Activated T-helper 17 cell treated with anti-CD3 and anti-CD28 coated beads, Interleukin-2, amount 50 U/mL, for 72 hours (primary cell): ENCODE data around the gene TPST1. TPM values are rescaled to one million over a fixed set of nuclear protein-coding genes. Genes with fewer than 3 reads are reported as not detected.
"Not testable (repeated sequence)": the region's sequence is repeated elsewhere in the genome, so short reads cannot be mapped to it uniquely, and the experiment has no call there.

Source experiments
- ATAC-seq: fragments of 150-1000 bp; cut with Tn5 transposase; replicated peaks from 2 replicates; pipeline ENCODE4 v1.10.0; 2021; ENCODE audit warnings: mild to moderate bottlenecking, moderate library complexity
- H3K27ac Mint-ChIP-seq: one replicate; pipeline ENCODE4 v1.8.0; 2022; ENCODE audit warnings: mixed read lengths
- H3K27me3 Mint-ChIP-seq: one replicate; pipeline ENCODE4 v1.8.0; 2022; ENCODE audit warnings: mixed read lengths
- H3K36me3 Mint-ChIP-seq: one replicate; pipeline ENCODE4 v1.8.0; 2022; ENCODE audit warnings: low read depth, mild to moderate bottlenecking, mixed read lengths
- H3K4me1 Mint-ChIP-seq: one replicate; pipeline ENCODE4 v1.8.0; 2022; ENCODE audit warnings: mixed read lengths
- H3K4me3 Mint-ChIP-seq: one replicate; pipeline ENCODE4 v1.8.0; 2022; ENCODE audit warnings: mild to moderate bottlenecking, mixed read lengths
- H3K9me3 Mint-ChIP-seq: one replicate; pipeline ENCODE4 v1.8.0; 2022; ENCODE audit warnings: mixed read lengths
- total RNA-seq, 2 donors: library from RNA; stranded (reverse); gene quantifications; one replicate each; pipeline ENCODE4 v1.2.3, GENCODE V29; 2022

The TPST1 gene
- total RNA-seq, 2 donors from 2014 or later, result 0.84 to 0.93 TPM

DNA sequence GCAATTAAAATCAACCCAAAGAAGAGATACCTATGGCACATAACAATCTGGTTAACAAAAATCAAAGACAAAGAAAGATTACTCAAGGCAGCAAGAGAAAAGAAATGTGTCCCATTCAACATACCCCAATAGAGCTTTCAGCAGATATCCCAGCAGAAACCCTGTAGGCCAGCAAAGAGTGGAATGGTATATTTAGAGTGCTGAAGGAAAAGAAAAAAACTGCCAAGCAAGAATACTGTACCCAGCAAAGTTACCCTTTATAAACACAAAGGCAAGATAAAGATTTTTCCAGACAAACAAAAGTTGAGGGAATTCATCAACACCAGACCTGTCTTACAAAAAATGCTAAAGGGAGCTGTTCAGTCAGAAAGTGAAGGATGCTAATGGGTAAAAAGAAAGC is 131.6 kb downstream of the TPST1 start:
- peaks cover 21% of the 10 kb centered on the region for H3K9me3 Mint-ChIP-seq
- H3K27me3 Mint-ChIP-seq, result peaks cover 16% of the 10 kb centered on the region
- no peak overlapping the region for H3K27ac Mint-ChIP-seq
- no peak overlapping the region for H3K4me3 Mint-ChIP-seq
- no peak for ATAC-seq
- H3K36me3 Mint-ChIP-seq, result no peaks in the 10 kb centered on the region
- H3K4me1 Mint-ChIP-seq, result no peaks in the 10 kb centered on the region

GRCh38 chr7:66339141-66339540 is 134.0 kb downstream of the TPST1 start:
- no peaks in the 10 kb centered on the region for H3K36me3 Mint-ChIP-seq
- no peak for ATAC-seq
- H3K27me3 Mint-ChIP-seq, result peaks cover 8% of the 10 kb centered on the region
- no peak overlapping the region for H3K4me3 Mint-ChIP-seq
- H3K9me3 Mint-ChIP-seq, result peaks cover 21% of the 10 kb centered on the region
- H3K4me1 Mint-ChIP-seq, result no peaks in the 10 kb centered on the region
- no peak overlapping the region for H3K27ac Mint-ChIP-seq

- H3K4me1 Mint-ChIP-seq, result no peaks in the 10 kb centered on the region
Observed at GRCh38 chr7:66344166-66344565, 139.0 kb downstream of the TPST1 start.

GRCh38 chr7:66348531-66348930 is 143.4 kb downstream of the TPST1 start:
- H3K4me3 Mint-ChIP-seq, result no peak overlapping the region
- H3K27ac Mint-ChIP-seq, result no peak overlapping the region
- no peaks in the 10 kb centered on the region for H3K36me3 Mint-ChIP-seq
- peaks cover 8% of the 10 kb centered on the region for H3K27me3 Mint-ChIP-seq
- ATAC-seq, result no peak
- H3K4me1 Mint-ChIP-seq, result no peaks in the 10 kb centered on the region
- no peaks in the 10 kb centered on the region for H3K9me3 Mint-ChIP-seq

More at GRCh38 chr7:66344166-66344565, 139.0 kb downstream of the TPST1 start:
- Mint-ChIP-seq H3K27me3 (peaks cover 4% of the 10 kb centered on the region), H3K9me3 (peaks cover 3% of the 10 kb centered on the region), H3K27ac (no peak overlapping the region), H3K36me3 (no peaks in the 10 kb centered on the region), H3K4me3 (no peak overlapping the region)
- ATAC-seq, result no peak

GRCh38 chr7:66348959-66349358 is 143.8 kb downstream of the TPST1 start:
- no peak for ATAC-seq
- Mint-ChIP-seq H3K4me3 (no peak overlapping the region), H3K36me3 (no peaks in the 10 kb centered on the region), H3K4me1 (no peaks in the 10 kb centered on the region), H3K27ac (no peak overlapping the region), H3K27me3 (peaks cover 11% of the 10 kb centered on the region), H3K9me3 (no peaks in the 10 kb centered on the region)

- Mint-ChIP-seq H3K9me3 (no peaks in the 10 kb centered on the region), H3K4me1 (no peaks in the 10 kb centered on the region), H3K27ac (no peak overlapping the region), H3K36me3 (no peaks in the 10 kb centered on the region), H3K27me3 (peaks cover 12% of the 10 kb centered on the region), H3K4me3 (no peak overlapping the region)
- ATAC-seq, result no peak
Observed at GRCh38 chr7:66352071-66352470, 146.9 kb downstream of the TPST1 start.

DNA sequence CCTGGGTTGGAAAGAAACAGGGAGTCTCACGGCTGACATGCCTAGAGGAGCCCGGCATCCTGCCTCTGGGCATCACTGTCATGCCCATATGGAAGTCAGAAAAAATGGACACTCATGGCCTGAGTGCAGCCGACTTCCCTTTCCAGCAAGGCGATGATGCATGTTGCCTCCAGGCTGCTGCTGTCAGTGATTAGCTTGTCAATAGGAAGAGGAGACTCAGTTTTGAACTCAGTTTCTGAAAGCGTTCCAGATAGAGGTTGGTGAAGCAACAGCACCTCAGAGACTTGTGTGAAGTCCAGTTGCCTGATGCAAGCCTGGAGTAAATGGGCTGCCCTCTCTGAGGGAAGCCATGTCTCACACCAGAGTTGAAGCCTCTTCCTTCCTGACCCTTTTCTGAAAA is 148.4 kb downstream of the TPST1 start:
- ATAC-seq, result no peak
- no peaks in the 10 kb centered on the region for H3K9me3 Mint-ChIP-seq
- no peaks in the 10 kb centered on the region for H3K36me3 Mint-ChIP-seq

DNA sequence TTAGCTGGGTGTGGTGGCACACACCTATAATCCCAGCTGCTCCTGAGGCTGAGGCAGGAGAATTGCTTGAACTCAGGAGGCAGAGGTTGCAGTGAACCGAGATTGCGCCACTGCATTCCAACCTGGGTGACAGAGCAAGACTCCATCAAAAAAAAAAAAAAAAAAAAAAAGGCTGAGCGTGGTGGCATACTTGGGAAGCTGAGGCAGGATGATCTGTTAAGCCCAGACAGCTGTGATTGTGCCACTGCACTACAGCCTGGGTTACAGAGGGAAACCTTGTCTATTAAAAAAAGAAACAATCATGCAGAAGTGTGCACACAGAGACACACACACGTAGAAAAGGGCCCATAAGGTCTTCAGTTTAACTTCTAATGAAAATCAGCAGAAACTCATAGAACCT is 150.6 kb downstream of the TPST1 start:
- Mint-ChIP-seq H3K27ac (no peak overlapping the region), H3K4me3 (no peak overlapping the region), H3K9me3 (no peaks in the 10 kb centered on the region), H3K27me3 (peaks cover 8% of the 10 kb centered on the region), H3K36me3 (no peaks in the 10 kb centered on the region), H3K4me1 (no peaks in the 10 kb centered on the region)
- no peak for ATAC-seq

More for the DNA sequence above, 148.4 kb downstream of the TPST1 start:
- H3K4me1 Mint-ChIP-seq, result no peaks in the 10 kb centered on the region
- H3K27me3 Mint-ChIP-seq, result peaks cover 12% of the 10 kb centered on the region
- no peak overlapping the region for H3K27ac Mint-ChIP-seq
- H3K4me3 Mint-ChIP-seq, result no peak overlapping the region

GRCh38 chr7:66356277-66356721 is 151.2 kb downstream of the TPST1 start:
- H3K27me3 Mint-ChIP-seq, result peaks cover 6% of the 10 kb centered on the region
- H3K4me1 Mint-ChIP-seq, result no peaks in the 10 kb centered on the region
- no peaks in the 10 kb centered on the region for H3K9me3 Mint-ChIP-seq
- no peak overlapping the region for H3K27ac Mint-ChIP-seq
- no peak for ATAC-seq
- H3K36me3 Mint-ChIP-seq, result no peaks in the 10 kb centered on the region
- no peak overlapping the region for H3K4me3 Mint-ChIP-seq

DNA sequence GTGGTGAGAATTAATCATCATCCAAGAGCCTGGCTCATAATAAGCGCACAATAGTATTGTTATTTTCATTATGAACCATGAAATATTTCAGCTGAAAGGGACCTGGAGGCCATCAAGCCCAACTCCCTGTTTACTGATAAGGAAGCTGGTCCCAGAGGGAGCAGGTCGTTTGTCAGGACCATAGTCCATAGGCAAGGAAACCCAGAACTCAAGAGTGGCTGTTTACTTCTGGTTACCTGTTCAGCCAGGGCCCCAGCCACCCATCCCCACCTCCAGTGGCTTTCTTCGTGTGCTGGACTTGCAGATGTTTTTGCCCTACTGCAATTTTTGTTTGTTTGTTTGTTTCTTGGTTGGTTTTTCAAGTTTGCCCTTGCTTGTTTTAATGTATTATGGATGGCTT is 152.0 kb downstream of the TPST1 start:
- H3K4me1 Mint-ChIP-seq, result no peaks in the 10 kb centered on the region
- no peaks in the 10 kb centered on the region for H3K36me3 Mint-ChIP-seq
- no peak overlapping the region for H3K27ac Mint-ChIP-seq
- peaks cover 6% of the 10 kb centered on the region for H3K27me3 Mint-ChIP-seq
- ATAC-seq, result no peak
- H3K9me3 Mint-ChIP-seq, result no peaks in the 10 kb centered on the region
- H3K4me3 Mint-ChIP-seq, result no peak overlapping the region

DNA sequence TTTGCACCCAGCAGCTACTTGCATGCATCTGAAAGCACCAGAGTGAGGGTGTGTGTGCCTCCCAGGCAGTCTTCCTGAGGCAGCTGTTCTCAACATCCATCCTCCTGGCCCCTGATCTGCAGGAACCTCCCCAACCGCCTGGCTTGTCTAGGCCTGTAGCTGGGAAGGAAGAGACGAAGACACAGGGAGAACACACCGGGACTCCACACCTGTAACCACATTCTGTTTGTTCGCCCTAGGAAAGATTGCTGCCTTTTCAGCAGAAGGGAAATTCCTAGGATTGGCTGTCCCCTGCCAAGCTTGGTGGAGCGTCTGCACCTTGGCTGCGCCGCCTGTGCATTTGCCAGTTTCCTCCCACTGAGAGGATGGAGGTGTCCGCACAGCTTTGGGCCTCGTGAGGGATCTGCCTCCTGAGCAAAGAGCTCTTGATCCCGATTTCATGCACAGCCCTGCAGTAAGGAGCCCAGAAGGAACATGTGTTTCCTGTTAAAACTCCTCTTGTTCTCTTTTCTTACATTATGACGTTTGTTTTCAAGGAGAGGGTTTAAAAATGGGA is 154.6 kb downstream of the TPST1 start:
- no peaks in the 10 kb centered on the region for H3K9me3 Mint-ChIP-seq

GRCh38 chr7:66362136-66362535 is 157.0 kb downstream of the TPST1 start:
- Mint-ChIP-seq H3K27me3 (peaks cover 5% of the 10 kb centered on the region), H3K36me3 (no peaks in the 10 kb centered on the region), H3K27ac (no peak overlapping the region), H3K4me3 (no peak overlapping the region), H3K4me1 (no peaks in the 10 kb centered on the region), H3K9me3 (no peaks in the 10 kb centered on the region)
- ATAC-seq, result no peak

More for the DNA sequence above, 154.6 kb downstream of the TPST1 start:
- ATAC-seq, result no peak
- Mint-ChIP-seq H3K4me1 (no peaks in the 10 kb centered on the region), H3K27ac (no peak overlapping the region), H3K4me3 (no peak overlapping the region), H3K36me3 (no peaks in the 10 kb centered on the region), H3K27me3 (peaks cover 5% of the 10 kb centered on the region)

DNA sequence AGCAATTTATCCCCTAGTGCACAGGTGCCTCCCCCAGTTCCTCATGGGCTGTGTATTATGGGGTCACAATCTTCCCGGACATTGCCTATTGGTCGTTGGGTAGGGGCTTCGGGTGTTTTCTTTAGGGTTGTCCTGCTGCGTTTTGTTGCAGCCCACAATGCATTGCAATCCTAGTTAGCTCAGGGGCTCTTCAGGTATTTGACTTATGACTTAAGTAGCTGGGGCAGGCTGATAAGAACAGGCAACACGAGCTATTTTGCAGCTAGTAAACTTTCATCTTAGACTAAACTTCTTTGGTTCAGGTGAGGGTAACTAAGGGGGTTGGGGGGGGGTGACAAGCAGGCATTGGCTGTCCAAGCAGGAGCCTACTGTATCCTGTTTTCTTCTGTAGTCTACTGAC is 158.5 kb downstream of the TPST1 start:
- H3K27ac Mint-ChIP-seq, result no peak overlapping the region

GRCh38 chr7:66365031-66365430 is 159.9 kb downstream of the TPST1 start:
- ATAC-seq, H3K27me3 Mint-ChIP-seq, H3K4me1 Mint-ChIP-seq, H3K9me3 Mint-ChIP-seq, H3K36me3 Mint-ChIP-seq, H3K27ac Mint-ChIP-seq, H3K4me3 Mint-ChIP-seq: not testable (repeated sequence)

More for the DNA sequence above, 158.5 kb downstream of the TPST1 start:
- Mint-ChIP-seq H3K9me3 (no peaks in the 10 kb centered on the region), H3K4me3 (no peak overlapping the region), H3K4me1 (no peaks in the 10 kb centered on the region), H3K27me3 (peaks cover 5% of the 10 kb centered on the region), H3K36me3 (no peaks in the 10 kb centered on the region)
- ATAC-seq, result no peak

GRCh38 chr7:66371096-66371824 is 166.1 kb downstream of the TPST1 start:
- ATAC-seq, result no peak
- Mint-ChIP-seq H3K9me3 (no peaks in the 10 kb centered on the region), H3K27me3 (no peaks in the 10 kb centered on the region), H3K4me1 (no peaks in the 10 kb centered on the region), H3K36me3 (no peaks in the 10 kb centered on the region), H3K27ac (no peak overlapping the region), H3K4me3 (no peak overlapping the region)
